ENCODE results near the gene AMPD2. TPM values are rescaled to one million over a fixed set of nuclear protein-coding genes. Genes with fewer than 3 reads are reported as not detected.

AMPD2 gene
- total and polyA plus RNA-seq, 2 of the 8 experiments (the other 6 are each of a cell fraction or from before 2014, with no cell fraction given) = 37.2 to 67.7 TPM

- TF ChIP-seq, protein P1, sequence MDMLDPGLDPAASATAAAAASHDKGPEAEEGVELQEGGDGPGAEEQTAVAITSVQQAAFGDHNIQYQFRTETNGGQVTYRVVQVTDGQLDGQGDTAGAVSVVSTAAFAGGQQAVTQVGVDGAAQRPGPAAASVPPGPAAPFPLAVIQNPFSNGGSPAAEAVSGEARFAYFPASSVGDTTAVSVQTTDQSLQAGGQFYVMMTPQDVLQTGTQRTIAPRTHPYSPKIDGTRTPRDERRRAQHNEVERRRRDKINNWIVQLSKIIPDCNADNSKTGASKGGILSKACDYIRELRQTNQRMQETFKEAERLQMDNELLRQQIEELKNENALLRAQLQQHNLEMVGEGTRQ (IDR thresholded peaks at IDR 0.05; ENCODE audit: low read length) = no peak
- no peak for TF ChIP-seq SAP30 (IDR thresholded peaks at IDR 0.05; ENCODE audit: insufficient read depth, insufficient replicate concordance, low read length)
- no peak for TF ChIP-seq YY1 (IDR thresholded peaks at IDR 0.05; ENCODE audit: low read depth, low read length)
- no peak for TF ChIP-seq NANOG (IDR thresholded peaks at IDR 0.05; ENCODE audit: insufficient read depth, low read depth, low read length, poor library complexity, severe bottlenecking)
- no peak for TF ChIP-seq HDAC2 (IDR thresholded peaks at IDR 0.05; ENCODE audit: borderline replicate concordance in 1 of 2, low read depth in 2 of 2, low read length in 2 of 2)
- TF ChIP-seq NRF1 (IDR thresholded peaks at IDR 0.05; ENCODE audit: low read depth, low read length) = no peak
- TF ChIP-seq EP300 (IDR thresholded peaks at IDR 0.05; ENCODE audit: borderline replicate concordance in 1 of 2, low read depth in 2 of 2, low read length in 2 of 2) = no peak
These were observed 12.2 kb downstream of the AMPD2 start (continued) for GRCh38 chr1:109631513-109632505.

Data from H1 (cell line).